ENCODE measurements around the gene CD36. TPM values are rescaled to one million over a fixed set of nuclear protein-coding genes. Genes with fewer than 3 reads are reported as not detected.
A peak's percentile ranks its signal among the peaks of the same experiment; 100 is the strongest.

CD36 gene
- total and polyA plus RNA-seq, 2 donors (not counting 3 experiments of a cell fraction or from before 2014, with no cell fraction given) = 0.58 to 0.87 TPM

DNA sequence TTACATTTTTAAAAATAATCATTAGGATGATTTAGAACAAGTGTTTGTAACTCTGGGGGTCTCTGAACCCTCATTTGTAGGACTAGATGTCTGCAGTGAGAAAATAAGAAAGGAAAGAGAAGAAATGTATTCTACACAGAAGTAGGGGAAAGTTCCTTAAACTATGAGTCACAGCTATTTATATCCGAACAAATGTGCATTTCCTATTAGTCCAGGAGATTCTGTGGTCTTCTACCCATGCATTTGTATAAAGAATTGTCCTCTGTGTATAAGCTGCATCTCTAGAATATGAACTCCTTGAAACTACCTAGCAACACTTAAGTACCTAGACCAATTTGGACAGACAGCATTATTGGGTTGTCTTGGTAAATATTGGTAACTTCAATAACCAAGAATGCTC is 15.9 kb upstream of the CD36 start:
- no peak overlapping the region for H2AFZ ChIP-seq (ENCODE audit: low read depth, low read length)
- CTCF ChIA-PET = interaction anchor here (1.0 to 1.2 kb wide), 2 partner anchors 9 to 28 kb away, joined by 3 to 4 read pairs; no protein-coding TSS in a partner anchor
- dilution Hi-C loops (cut with MboI; ENCODE audit: extremely low pct_ligation_motif_present, low sequenced_read_pairs) (no loop called here), intact Hi-C loops (cut with micrococcal nuclease) (no loop called here)
- no peaks in the 10 kb centered on the region for H3K9me1 ChIP-seq (replicated peaks; ENCODE audit: control insufficient read depth, extremely low read depth, insufficient read depth, low read length)
- no peak overlapping the region for H3K27ac ChIP-seq (ENCODE audit: insufficient read depth, low read depth, low read length)
- H3K36me3 ChIP-seq (ENCODE audit: control insufficient read depth in 2 of 2, extremely low read depth in 1 of 2, insufficient read depth in 2 of 2, low read length in 2 of 2) = no peaks in the 10 kb centered on the region
- H3K27me3 ChIP-seq (ENCODE audit: control insufficient read depth in 2 of 2, insufficient read depth in 2 of 2, low read length in 2 of 2) = no peaks in the 10 kb centered on the region
- H3K4me3 ChIP-seq (replicated peaks in 1 of 3; ENCODE audit: insufficient read depth in 1 of 3, low read depth in 1 of 3, low read length in 3 of 3) = no peak overlapping the region
- FAIRE-seq (peak; percentile 67), DNase-seq (ENCODE audit: low read depth, low spot score) (peak; percentile 32)
- H3K4me2 ChIP-seq (ENCODE audit: insufficient read depth, low read length) = no peak overlapping the region
- POLR2A ChIA-PET = no interaction called here
- H3K9ac ChIP-seq (replicated peaks; ENCODE audit: extremely low read depth, insufficient read depth, low read length) = no peak overlapping the region
- no peaks in the 10 kb centered on the region for H3K9me3 ChIP-seq (replicated peaks; ENCODE audit: control insufficient read depth, insufficient read depth, low read length)
- H4K20me1 ChIP-seq (replicated peaks; ENCODE audit: control insufficient read depth, extremely low read depth, insufficient read depth, low read length) = no peaks in the 10 kb centered on the region
- H3K4me1 ChIP-seq (ENCODE audit: control insufficient read depth, extremely low read depth, insufficient read depth, low read length) = peaks cover 4% of the 10 kb centered on the region
- TF ChIP-seq JUN (IDR thresholded peaks at IDR 0.05; ENCODE audit: borderline replicate concordance, insufficient read depth, insufficient read length, low read depth) (peak; percentile 38), FOS (IDR thresholded peaks at IDR 0.05; ENCODE audit: borderline replicate concordance, insufficient read depth, low read length) (peak; percentile 37)
- TF ChIP-seq, protein P1, sequence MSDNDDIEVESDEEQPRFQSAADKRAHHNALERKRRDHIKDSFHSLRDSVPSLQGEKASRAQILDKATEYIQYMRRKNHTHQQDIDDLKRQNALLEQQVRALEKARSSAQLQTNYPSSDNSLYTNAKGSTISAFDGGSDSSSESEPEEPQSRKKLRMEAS (IDR thresholded peaks at IDR 0.05; ENCODE audit: insufficient read depth, insufficient read length) = no peak
- no TSS peak for BruUV-seq (replicated peaks)
- no peaks in the 10 kb centered on the region for H3K79me2 ChIP-seq (ENCODE audit: control insufficient read depth, insufficient read depth, low read length)

DNA sequence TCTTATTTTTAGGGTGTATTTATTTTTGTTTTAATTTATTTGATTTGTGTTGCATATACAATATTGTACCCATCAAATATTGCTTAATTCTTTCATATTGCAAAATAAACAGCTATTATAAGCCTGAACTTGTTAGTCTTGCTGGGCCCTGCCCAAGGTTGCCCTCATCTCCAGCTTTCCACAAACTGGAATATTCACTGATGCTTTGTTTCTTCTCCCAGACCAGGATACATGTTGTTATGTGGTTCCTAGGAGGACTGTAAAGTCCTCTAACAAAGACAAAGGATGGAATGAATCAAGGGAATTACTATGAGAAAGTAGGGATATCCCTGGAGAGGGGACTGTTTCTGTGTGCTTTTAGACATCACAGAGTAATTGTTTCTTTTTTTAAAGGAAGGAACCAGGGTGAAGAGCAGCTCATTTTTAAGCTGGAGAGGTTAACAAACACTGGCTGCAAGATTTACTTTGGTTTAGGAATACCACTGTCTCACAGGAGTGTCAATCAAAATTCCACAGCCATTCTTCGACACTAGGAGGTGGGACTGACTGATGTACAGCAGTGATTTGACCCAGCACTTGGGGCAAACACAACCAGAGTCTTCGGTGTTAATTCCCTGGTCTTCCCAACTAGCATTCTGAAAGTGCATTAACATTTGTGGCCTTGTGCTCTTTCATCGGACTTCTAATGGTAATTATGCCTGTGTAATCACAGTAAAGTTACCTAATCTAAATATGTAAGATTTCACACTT is 14.8 kb upstream of the CD36 start:
- H3K4me2 ChIP-seq (ENCODE audit: insufficient read depth, low read length) = no peak overlapping the region
- ChIA-PET POLR2A (no interaction called here), CTCF (interaction anchor here (1.0 to 1.2 kb wide), 2 partner anchors 8 to 30 kb away, joined by 3 to 4 read pairs; no protein-coding TSS in a partner anchor)
- BruUV-seq (replicated peaks) = no TSS peak
- FAIRE-seq (no peak), DNase-seq (ENCODE audit: low read depth, low spot score) (no peak)
- H3K79me2 ChIP-seq (ENCODE audit: control insufficient read depth, insufficient read depth, low read length) = no peaks in the 10 kb centered on the region
- intact Hi-C loops (cut with micrococcal nuclease) = no loop called here
- H3K27me3 ChIP-seq (ENCODE audit: control insufficient read depth in 2 of 2, insufficient read depth in 2 of 2, low read length in 2 of 2) = no peaks in the 10 kb centered on the region
- no peak for TF ChIP-seq EZH2 (IDR thresholded peaks at IDR 0.05; ENCODE audit: borderline replicate concordance, low read depth, low read length, severe bottlenecking)
- TF ChIP-seq GATA2 (IDR thresholded peaks at IDR 0.05; ENCODE audit: insufficient read depth, insufficient read length, low read depth, low read length) = no peak
- no peak for TF ChIP-seq FOS (IDR thresholded peaks at IDR 0.05; ENCODE audit: borderline replicate concordance, insufficient read depth, low read length)
- no peak for TF ChIP-seq JUN (IDR thresholded peaks at IDR 0.05; ENCODE audit: borderline replicate concordance, insufficient read depth, insufficient read length, low read depth)
- no peak for TF ChIP-seq MYC (IDR thresholded peaks at IDR 0.05; ENCODE audit: low read depth, low read length)
- TF ChIP-seq, protein P1 (IDR thresholded peaks at IDR 0.05; ENCODE audit: insufficient read depth, insufficient read length) = no peak
- TF ChIP-seq, protein P2, sequence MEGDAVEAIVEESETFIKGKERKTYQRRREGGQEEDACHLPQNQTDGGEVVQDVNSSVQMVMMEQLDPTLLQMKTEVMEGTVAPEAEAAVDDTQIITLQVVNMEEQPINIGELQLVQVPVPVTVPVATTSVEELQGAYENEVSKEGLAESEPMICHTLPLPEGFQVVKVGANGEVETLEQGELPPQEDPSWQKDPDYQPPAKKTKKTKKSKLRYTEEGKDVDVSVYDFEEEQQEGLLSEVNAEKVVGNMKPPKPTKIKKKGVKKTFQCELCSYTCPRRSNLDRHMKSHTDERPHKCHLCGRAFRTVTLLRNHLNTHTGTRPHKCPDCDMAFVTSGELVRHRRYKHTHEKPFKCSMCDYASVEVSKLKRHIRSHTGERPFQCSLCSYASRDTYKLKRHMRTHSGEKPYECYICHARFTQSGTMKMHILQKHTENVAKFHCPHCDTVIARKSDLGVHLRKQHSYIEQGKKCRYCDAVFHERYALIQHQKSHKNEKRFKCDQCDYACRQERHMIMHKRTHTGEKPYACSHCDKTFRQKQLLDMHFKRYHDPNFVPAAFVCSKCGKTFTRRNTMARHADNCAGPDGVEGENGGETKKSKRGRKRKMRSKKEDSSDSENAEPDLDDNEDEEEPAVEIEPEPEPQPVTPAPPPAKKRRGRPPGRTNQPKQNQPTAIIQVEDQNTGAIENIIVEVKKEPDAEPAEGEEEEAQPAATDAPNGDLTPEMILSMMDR (IDR thresholded peaks at IDR 0.05; ENCODE audit: extremely low read depth in 1 of 2, insufficient read depth in 1 of 2, low read depth in 1 of 2, low read length in 2 of 2) = no peak
- TF ChIP-seq POLR2A (IDR thresholded peaks at IDR 0.05; ENCODE audit: low read depth, low read length) = no peak
- no peak for TF ChIP-seq POLR2AphosphoS5 (IDR thresholded peaks at IDR 0.05; ENCODE audit: insufficient read depth, low read depth, low read length)
- no peak overlapping the region for H2AFZ ChIP-seq (ENCODE audit: low read depth, low read length)
- H3K4me1 ChIP-seq (ENCODE audit: control insufficient read depth, extremely low read depth, insufficient read depth, low read length) = peaks cover 4% of the 10 kb centered on the region
- H3K9me3 ChIP-seq (replicated peaks; ENCODE audit: control insufficient read depth, insufficient read depth, low read length) = no peaks in the 10 kb centered on the region
- H3K9ac ChIP-seq (replicated peaks; ENCODE audit: extremely low read depth, insufficient read depth, low read length) = no peak overlapping the region
- no peaks in the 10 kb centered on the region for H3K9me1 ChIP-seq (replicated peaks; ENCODE audit: control insufficient read depth, extremely low read depth, insufficient read depth, low read length)
- no peak overlapping the region for H3K27ac ChIP-seq (ENCODE audit: insufficient read depth, low read depth, low read length)
- dilution Hi-C loops (cut with MboI; ENCODE audit: extremely low pct_ligation_motif_present, low sequenced_read_pairs) = no loop called here
- H3K36me3 ChIP-seq (ENCODE audit: control insufficient read depth in 2 of 2, extremely low read depth in 1 of 2, insufficient read depth in 2 of 2, low read length in 2 of 2) = no peaks in the 10 kb centered on the region
- no peaks in the 10 kb centered on the region for H4K20me1 ChIP-seq (replicated peaks; ENCODE audit: control insufficient read depth, extremely low read depth, insufficient read depth, low read length)
- H3K4me3 ChIP-seq (replicated peaks in 1 of 3; ENCODE audit: insufficient read depth in 1 of 3, low read depth in 1 of 3, low read length in 3 of 3) = no peak overlapping the region
